ENCODE data around the gene MLLT11. TPM values are rescaled to one million over a fixed set of nuclear protein-coding genes. Genes with fewer than 3 reads are reported as not detected.

Gene MLLT11
- total RNA-seq, 1 experiment from 2014 or later = 16.4 TPM

DNA sequence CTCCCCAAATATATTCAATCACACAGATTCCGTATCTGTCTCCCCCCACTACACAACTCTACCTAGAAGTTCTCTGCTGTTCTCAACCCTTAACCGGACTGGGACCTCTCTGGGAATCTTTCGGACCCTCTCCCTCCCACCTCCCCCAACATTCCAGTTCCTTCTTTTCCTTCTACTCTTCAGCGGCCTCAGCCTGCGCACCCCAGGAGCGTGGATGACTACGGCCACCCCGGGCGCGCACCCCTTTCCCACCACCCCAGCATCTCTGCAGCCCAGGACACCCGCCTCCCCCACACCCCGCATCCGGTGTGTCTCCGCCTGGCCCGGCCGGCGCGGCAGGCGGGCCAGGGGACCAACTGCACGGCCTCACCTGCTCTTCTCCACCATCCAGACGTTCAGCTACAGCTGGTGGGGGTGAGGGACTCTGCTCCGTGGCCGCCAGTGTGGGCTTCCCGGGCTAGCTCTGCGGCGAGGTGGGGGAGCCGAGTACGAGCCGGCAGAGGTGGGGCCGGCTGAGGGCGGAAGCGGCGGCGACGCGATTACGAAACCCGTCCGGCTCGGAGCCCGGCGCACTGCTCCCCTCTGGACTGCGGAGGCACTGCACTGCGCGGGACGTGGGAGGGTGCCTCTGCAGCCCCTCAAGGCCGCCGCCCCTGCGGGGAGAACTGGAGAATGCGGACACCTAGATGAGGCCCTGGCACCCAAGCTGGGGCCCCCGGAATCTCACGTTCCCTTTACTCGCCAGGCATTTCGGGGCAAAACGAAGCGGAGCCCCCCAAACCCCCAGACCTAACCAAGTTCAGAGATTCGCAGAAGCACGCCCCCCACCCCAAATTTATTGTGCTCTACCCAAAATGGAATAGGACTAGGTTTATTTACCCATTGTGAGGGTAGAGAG, 839 bp upstream of the MLLT11 start, which contains the start of gene CDC42SE1 (continued):
- TF ChIP-seq CBFB (CRISPR knock-in tag; IDR thresholded peaks at IDR 0.05; ENCODE audit: low read depth) (no peak), RORB (CRISPR knock-in tag; IDR thresholded peaks at IDR 0.05) (no peak), SOX15 (CRISPR knock-in tag; IDR thresholded peaks at IDR 0.05) (no peak), ESRRA (CRISPR knock-in tag; IDR thresholded peaks at IDR 0.05; ENCODE audit: borderline replicate concordance) (peak; percentile 42; the same call in 1 of the 2 replicates), ATF2 (CRISPR knock-in tag; IDR thresholded peaks at IDR 0.05; ENCODE audit: borderline replicate concordance, low read depth) (no peak), MYBL2 (CRISPR knock-in tag; IDR thresholded peaks at IDR 0.05) (peak; percentile 32; the same call in 1 of the 2 replicates), ZNF671 (CRISPR knock-in tag; IDR thresholded peaks at IDR 0.05) (no peak), NFE2L1 (CRISPR knock-in tag; IDR thresholded peaks at IDR 0.05) (no peak), NR2C2 (CRISPR knock-in tag; IDR thresholded peaks at IDR 0.05) (no peak), ZMAT4 (CRISPR knock-in tag; IDR thresholded peaks at IDR 0.05) (no peak), ZNF423 (CRISPR knock-in tag; IDR thresholded peaks at IDR 0.05) (no peak), ZNF138 (CRISPR knock-in tag; conservative IDR thresholded peaks at IDR 0.05) (no peak), ATF6 (CRISPR knock-in tag; IDR thresholded peaks at IDR 0.05) (no peak), ZNF232 (CRISPR knock-in tag; IDR thresholded peaks at IDR 0.05) (0 out of 2 replicates have a peak, but pooled peaks have one; percentile 35), MLX (CRISPR knock-in tag; IDR thresholded peaks at IDR 0.05) (no peak), ZBTB43 (CRISPR knock-in tag; IDR thresholded peaks at IDR 0.05) (no peak), RELA (CRISPR knock-in tag; IDR thresholded peaks at IDR 0.05; ENCODE audit: borderline replicate concordance) (no peak), ZNF317 (CRISPR knock-in tag; IDR thresholded peaks at IDR 0.05; ENCODE audit: borderline replicate concordance, low read depth) (peak; percentile 43; the same call in 1 of the 2 replicates), CREB1 (CRISPR knock-in tag; IDR thresholded peaks at IDR 0.05) (no peak; the same call in 1 of the 2 replicates), MXD4 (CRISPR knock-in tag; IDR thresholded peaks at IDR 0.05; ENCODE audit: borderline replicate concordance) (no peak), KAT7 (CRISPR knock-in tag; IDR thresholded peaks at IDR 0.05; ENCODE audit: borderline replicate concordance) (peak; percentile 91; the same call in 1 of the 2 replicates), TEAD4 (CRISPR knock-in tag; IDR thresholded peaks at IDR 0.05) (no peak; the same call in 1 of the 2 replicates), PRRX2 (CRISPR knock-in tag; IDR thresholded peaks at IDR 0.05) (no peak), JUN (CRISPR knock-in tag; IDR thresholded peaks at IDR 0.05) (0 out of 2 replicates have a peak, but pooled peaks have one; percentile 65)
- TF ChIP-seq, protein P1, sequence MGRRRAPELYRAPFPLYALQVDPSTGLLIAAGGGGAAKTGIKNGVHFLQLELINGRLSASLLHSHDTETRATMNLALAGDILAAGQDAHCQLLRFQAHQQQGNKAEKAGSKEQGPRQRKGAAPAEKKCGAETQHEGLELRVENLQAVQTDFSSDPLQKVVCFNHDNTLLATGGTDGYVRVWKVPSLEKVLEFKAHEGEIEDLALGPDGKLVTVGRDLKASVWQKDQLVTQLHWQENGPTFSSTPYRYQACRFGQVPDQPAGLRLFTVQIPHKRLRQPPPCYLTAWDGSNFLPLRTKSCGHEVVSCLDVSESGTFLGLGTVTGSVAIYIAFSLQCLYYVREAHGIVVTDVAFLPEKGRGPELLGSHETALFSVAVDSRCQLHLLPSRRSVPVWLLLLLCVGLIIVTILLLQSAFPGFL (CRISPR knock-in tag; IDR thresholded peaks at IDR 0.05; ENCODE audit: borderline replicate concordance) = no peak
- TF ChIP-seq, protein P2, sequence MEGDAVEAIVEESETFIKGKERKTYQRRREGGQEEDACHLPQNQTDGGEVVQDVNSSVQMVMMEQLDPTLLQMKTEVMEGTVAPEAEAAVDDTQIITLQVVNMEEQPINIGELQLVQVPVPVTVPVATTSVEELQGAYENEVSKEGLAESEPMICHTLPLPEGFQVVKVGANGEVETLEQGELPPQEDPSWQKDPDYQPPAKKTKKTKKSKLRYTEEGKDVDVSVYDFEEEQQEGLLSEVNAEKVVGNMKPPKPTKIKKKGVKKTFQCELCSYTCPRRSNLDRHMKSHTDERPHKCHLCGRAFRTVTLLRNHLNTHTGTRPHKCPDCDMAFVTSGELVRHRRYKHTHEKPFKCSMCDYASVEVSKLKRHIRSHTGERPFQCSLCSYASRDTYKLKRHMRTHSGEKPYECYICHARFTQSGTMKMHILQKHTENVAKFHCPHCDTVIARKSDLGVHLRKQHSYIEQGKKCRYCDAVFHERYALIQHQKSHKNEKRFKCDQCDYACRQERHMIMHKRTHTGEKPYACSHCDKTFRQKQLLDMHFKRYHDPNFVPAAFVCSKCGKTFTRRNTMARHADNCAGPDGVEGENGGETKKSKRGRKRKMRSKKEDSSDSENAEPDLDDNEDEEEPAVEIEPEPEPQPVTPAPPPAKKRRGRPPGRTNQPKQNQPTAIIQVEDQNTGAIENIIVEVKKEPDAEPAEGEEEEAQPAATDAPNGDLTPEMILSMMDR (IDR thresholded peaks at IDR 0.05) = 0 out of 2 replicates have a peak, but pooled peaks have one; percentile 35
- TF ChIP-seq, protein P3, sequence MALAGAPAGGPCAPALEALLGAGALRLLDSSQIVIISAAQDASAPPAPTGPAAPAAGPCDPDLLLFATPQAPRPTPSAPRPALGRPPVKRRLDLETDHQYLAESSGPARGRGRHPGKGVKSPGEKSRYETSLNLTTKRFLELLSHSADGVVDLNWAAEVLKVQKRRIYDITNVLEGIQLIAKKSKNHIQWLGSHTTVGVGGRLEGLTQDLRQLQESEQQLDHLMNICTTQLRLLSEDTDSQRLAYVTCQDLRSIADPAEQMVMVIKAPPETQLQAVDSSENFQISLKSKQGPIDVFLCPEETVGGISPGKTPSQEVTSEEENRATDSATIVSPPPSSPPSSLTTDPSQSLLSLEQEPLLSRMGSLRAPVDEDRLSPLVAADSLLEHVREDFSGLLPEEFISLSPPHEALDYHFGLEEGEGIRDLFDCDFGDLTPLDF (CRISPR knock-in tag; IDR thresholded peaks at IDR 0.05) = no peak
- TF ChIP-seq, protein P4, sequence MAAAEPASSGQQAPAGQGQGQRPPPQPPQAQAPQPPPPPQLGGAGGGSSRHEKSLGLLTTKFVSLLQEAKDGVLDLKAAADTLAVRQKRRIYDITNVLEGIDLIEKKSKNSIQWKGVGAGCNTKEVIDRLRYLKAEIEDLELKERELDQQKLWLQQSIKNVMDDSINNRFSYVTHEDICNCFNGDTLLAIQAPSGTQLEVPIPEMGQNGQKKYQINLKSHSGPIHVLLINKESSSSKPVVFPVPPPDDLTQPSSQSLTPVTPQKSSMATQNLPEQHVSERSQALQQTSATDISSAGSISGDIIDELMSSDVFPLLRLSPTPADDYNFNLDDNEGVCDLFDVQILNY (CRISPR knock-in tag; IDR thresholded peaks at IDR 0.05) = peak; percentile 82

Measured in WTC11 (cell line).